B cell (primary cell): ENCODE results near the gene EFCAB12.
"Not testable (repeated sequence)": the region's sequence is repeated elsewhere in the genome, so short reads cannot be mapped to it uniquely, and the experiment has no call there.

ENCODE experiments used
- CTCF ChIP-seq: fragments of 200-600 bp; IDR thresholded peaks from one replicate; pipeline ENCODE4 v1.8.0; 2022; ENCODE audit warnings: antibody characterized with exemption, mild to moderate bottlenecking
- EZH2 ChIP-seq: IDR thresholded peaks from 2 replicates; pipeline ENCODE4 v1.6.1; 2012; ENCODE audit warnings: borderline replicate concordance, low read depth, mild to moderate bottlenecking, moderate library complexity, low read length; ENCODE audit not compliant: insufficient read depth, poor library complexity, severe bottlenecking

DNA sequence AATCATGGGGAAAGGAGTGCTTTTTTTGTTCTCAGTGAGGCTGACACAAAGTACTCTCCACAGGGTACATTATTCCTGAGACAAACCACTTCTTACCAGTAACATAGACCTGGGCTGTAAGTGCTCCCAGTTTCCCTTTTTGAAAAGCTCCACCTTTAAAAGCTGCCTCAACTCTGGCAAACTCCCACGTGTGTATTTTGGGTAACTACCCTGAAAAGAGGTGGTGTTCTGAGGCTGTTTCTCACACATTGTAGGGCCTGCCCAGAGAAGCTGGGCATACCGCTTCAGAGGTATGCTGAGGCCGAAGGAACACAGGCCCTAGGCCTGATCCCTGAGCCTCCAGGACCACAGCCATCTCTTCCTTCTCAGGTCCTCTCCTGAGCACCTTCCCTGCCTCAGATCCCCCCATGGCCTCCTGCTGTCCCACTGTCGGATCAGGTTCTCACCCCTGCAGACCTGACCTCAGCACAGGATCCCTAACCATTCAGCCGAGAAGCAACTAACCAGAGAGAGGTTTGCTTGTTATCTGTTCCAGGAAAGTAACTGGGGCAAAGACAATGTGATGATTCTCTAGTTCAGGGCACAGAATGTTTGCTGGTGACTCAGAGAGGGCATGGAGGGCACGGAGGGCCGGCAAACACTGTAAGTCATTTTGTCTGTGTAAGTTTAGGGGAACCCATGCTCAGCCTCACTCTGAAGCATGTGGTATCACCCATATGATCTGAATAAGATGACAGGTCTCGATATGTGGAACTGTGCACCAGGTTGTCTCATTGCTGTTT is 36.1 kb downstream of the EFCAB12 start:
- not testable (repeated sequence) for TF ChIP-seq CTCF, EZH2
